Cardiac septum (tissue), 1 donor: ENCODE data around the gene ZNHIT2. TPM values are rescaled to one million over a fixed set of nuclear protein-coding genes. Genes with fewer than 3 reads are reported as not detected.

Experiments used
- DNase-seq: peaks from one replicate; pipeline ENCODE4 v3.0.0-alpha.2; 2020; ENCODE audit warnings: low spot score
- intact Hi-C: fragments of 100-400 bp; cut with DNase I; formaldehyde crosslinking; loops from one replicate; pipeline ENCODE4 v1.14.0; 2022
- microRNA-seq: library from miRNA; unstranded; fragments of <30 nt; microRNA quantifications from one replicate; pipeline ENCODE4 v1.2.0, GENCODE V29; 2020
- total RNA-seq: library from RNA; stranded (reverse); fragmentation: NEBNext Ultra II Directional; extraction: Animal tissue kit (Norgen Biotek cat#: 25700); gene quantifications from one replicate; pipeline ENCODE4 v1.2.1, GENCODE V29; 2021
- donor health status: DM: no; HTN: no; CAD: no.

The ZNHIT2 gene
- total RNA-seq, 1 donor from 2014 or later = 5.5 TPM

DNA sequence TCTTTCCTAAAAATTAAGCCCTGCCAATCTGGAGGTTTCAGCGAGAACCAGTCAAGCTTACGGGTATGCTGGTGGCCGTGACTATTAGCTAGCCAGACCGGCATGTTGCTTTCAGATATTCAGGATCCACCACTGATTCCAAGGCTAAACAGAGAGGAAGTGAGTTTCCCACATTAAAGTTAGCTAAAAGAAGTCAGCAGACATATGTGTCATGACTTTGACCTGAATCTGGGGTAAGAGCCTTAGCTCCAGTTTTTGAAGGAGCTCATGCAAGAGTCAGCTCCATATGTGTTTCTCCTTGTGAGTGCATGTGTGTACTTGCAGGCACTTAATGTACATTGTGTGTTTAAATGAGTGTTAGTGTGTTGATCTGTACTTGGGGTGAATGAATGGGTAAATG is 32.1 kb downstream of the ZNHIT2 start:
- intact Hi-C loops = loop anchor here (2.0 kb wide), 1 partner anchor 31 kb away; the partner anchor contains the start of gene ZNHIT2
- DNase-seq = no peak

DNA sequence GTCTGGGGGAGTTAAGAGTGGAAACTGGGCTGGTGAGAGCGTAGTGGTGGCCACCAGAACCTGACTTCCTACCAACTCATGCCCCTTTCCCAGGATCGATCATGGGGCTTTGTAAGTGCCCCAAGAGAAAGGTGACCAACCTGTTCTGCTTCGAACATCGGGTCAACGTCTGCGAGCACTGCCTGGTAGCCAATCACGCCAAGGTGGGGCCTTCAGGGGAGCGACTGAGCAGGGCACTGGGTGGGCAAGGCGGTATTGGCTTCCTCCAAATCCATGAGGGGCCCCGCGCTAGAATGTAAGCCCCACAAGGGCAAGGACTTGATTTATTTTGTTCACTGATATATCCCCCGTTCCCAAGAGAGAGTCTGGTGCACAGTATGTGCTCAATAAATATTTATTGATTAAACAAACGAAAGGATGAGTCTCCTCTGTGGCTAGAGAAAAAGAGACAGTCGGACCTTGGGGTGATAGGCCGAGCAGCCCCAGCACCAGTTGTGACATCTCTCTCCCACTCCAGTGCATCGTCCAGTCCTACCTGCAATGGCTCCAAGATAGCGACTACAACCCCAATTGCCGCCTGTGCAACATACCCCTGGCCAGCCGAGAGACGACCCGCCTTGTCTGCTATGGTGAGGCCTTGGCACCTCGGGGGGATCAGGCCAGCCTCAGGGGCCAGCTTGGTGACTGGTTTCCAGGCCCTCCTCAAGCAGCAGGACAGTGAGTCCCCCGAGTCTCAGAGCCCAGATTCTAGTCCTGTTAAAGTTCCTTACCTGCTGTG is 32.7 kb downstream of the ZNHIT2 start:
- DNase-seq = no peak
- intact Hi-C loops = loop anchor here (1.0 to 5.0 kb wide), 3 partner anchors 12 to 57 kb away; partner anchors contain the start of genes SNX15, VPS51 and ZNHIT2

DNA sequence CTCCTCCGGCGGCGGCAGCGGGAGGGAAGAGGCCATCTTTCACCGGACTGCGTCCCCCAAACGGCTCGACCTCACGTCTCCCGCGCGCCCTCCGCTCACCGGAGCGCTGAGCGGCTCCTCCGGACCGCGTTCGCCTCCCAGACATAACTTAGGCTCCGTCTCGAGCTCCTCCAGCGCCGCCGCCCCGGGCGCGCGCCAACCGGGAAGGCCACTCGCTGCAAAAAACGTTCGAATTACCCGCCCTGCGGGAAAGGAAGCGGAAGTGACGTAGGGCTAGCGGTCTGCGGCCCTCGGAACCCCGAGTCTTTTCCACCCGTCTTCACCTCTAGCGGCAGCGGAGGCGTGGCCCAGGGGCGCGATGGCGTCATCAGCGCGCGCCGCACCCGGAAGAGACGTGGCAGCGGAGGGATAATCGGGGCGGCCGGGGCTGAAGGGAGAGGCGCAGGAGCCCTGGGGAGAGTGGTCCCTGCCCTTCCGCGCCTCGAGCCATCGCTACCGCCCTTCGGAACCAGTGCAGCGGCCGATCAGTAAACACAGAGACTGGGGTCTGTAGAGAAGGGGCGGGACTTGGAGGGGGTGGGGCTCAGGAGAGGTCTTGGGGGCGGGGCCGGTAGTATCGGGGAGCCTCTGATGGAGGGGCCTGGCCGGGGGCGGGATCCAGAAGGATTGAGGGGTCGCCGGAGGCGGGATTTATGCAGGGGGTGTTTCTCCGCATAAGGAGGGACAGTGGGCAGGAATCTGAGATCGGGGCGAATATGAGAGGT is 33.5 kb downstream of the ZNHIT2 start, which contains the start of the genes CDCA5 and ZFPL1:
Gene CDCA5, minus strand, starts transcription at position 207 of the 764 bp plus-strand sequence. Its CDS starts 62 bp downstream, at position 145.
Gene ZFPL1, plus strand, starts transcription at position 389 of the 764 bp plus-strand sequence. CDS start 477 bp downstream, outside the sequence.
- intact Hi-C loops = loop anchor here (1.0 to 5.0 kb wide), 3 partner anchors 12 to 57 kb away; partner anchors contain the start of genes SNX15, VPS51 and ZNHIT2

DNA sequence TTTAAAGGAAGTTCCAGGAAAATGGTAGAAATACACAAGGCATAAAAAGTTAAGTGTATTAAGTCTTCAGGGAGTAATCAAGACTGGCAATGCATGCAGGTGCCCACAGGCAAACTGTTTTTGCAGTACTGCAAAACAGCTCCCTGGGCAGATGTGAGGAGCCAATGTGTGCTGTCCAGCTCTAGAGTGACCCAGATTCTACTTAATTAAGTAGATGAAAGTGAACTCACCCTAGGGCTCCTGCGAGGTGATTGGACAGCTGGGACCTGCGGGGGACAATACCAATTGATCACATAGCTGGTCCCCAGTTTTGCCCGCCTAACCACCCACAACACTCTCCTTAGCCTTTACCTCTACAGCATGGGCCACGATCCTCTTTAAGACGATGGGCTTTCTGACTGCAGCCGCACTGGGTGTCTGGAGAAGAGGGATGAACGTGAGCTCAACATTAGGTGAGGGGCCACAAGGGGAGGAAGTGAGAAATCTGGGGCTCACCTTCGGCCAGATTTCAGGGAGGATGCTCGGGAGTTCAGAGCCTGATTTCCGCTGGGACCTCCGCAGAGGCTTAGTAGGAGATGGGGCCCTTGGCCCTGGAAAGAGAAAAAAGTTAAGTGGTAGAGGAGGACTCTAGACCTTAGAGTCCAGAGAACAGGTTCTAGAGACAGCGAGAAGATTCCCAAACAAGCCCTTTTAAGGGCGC is 34.2 kb downstream of the ZNHIT2 start:
- intact Hi-C loops = loop anchor here (5.0 kb wide), 1 partner anchor 56 kb away; the partner anchor contains the start of gene SNX15
- DNase-seq = no peak

More for the DNA sequence above, 33.5 kb downstream of the ZNHIT2 start, which contains the start of the genes CDCA5 and ZFPL1:
- peak; percentile 98 for DNase-seq

DNA sequence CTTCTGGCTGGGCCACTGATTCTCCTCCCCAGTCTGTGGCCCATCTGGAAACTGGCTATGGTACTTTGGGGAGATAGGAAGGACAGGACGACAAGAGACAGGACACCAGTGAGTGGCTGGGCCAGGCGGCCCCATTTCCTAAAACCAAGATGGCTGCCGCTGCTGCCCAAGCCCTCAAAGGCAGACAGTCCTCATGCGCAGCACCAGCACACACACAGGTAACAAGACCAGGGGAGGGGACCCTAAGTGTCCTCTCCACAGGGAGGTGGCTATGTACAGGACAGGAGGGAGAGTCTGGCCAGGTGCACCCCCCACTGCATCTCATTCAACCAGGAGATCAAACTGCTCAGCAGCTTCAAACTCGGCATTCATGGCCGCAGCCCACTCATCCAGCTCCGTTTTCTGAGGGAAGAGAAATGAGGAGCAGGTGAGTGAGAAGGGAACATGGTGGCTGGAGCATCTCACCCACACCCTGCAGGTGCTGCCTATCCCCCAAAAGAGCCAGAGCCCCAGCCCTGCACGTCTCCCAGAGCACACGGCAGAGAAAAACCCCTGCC is 38.6 kb downstream of the ZNHIT2 start:
- no peak for DNase-seq
- intact Hi-C loops = loop anchor here (10.0 kb wide), 1 partner anchor 234 kb away; the partner anchor contains the start of gene CDC42BPG

DNA sequence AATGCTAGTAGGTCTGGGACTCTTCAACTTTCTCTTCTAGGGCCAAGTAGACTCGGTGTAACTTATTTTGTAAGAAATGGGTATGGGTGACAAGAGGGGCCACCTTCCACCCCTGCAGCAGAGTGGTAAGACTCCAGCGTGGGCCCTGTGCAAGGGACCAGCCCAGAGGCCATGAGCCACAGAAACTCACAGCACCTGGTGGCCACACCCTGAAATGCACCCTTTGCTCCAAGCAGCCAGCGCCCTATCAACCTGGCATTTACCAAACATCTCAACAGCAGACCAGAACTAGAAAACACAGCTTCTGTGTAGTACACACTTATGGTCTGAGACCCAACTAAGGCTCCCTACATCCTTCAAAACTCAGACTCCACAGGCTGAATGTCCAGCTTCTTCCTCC is 39.4 kb downstream of the ZNHIT2 start:
- DNase-seq = no peak
- intact Hi-C loops = loop anchor here (10.0 kb wide), 1 partner anchor 233 kb away; the partner anchor contains the start of gene CDC42BPG

DNA sequence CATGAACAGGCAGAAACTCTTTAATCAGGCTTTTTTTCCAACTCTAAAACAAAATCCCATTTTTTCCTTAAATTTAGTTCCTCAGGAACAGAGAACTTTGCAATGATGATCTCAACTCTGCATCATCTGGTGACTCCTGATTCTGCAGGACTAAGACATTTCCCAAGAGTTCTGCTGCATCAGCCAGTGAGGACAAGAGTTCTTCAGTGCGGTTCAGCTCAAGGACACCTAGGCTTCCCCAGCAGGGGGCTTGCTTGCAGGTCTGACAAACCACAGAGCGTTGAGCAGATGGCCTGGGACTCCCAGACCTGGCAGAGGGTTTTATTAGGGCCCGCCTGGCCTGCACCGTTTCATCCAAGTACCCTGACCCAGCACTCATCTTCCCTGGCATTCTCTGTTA is 40.0 kb downstream of the ZNHIT2 start:
- intact Hi-C loops = loop anchor here (10.0 kb wide), 1 partner anchor 233 kb away; the partner anchor contains the start of gene CDC42BPG

DNA sequence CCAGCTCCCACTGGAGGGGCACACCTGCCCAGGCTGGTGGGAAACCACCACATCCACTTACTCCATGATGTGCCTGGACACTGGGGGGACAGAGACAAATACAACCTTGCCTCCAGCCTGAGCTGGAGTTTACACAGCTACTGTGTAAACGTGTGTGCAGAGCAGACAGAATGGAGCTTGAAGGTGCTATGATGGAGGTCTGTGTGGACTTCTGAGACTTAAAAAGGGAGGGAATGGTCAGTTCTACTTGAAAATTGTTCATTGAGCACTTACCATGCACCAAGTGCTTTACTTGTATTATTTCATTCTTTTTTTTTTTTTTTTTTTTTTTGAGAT is 44.9 kb downstream of the ZNHIT2 start:
- no peak for DNase-seq
- intact Hi-C loops = loop anchor here (10.0 kb wide), 1 partner anchor 228 kb away; the partner anchor contains the start of gene CDC42BPG

More for the DNA sequence above, 40.0 kb downstream of the ZNHIT2 start:
- no peak for DNase-seq

DNA sequence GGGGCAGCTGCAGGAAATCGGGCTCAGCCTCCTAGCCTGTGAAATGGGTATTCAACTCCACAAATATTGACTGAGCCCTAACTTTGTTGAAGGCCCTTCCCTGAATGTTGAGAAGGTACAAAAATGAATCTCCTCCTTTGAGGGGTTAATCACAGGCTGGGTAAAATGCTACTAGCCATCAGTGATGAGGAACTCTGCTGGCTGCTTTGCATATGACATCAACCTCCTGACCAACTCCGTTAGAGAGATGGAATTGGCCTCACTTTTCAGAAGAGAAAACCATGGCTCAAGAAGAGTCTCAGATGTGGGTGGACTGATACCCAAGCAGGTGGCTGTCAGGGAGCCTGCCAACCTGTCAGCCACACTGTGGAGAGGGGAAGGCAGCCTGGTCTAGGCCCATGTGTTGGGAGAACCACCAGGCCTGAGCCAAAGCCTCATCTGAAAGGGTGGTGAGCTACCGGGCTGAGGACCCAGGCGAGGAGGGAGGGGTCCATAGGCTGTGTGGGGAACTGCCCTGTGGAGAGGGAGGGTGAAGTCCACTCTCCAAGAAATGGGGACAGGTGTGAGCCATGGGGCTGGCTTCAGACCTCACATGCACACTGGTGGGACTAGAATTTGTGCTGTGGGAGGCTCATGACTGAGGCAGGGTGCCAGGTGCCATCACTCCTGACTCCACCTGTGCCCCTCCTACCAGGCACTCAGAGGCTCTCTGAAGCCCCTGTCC is 45.4 kb downstream of the ZNHIT2 start:
- DNase-seq = no peak

DNA sequence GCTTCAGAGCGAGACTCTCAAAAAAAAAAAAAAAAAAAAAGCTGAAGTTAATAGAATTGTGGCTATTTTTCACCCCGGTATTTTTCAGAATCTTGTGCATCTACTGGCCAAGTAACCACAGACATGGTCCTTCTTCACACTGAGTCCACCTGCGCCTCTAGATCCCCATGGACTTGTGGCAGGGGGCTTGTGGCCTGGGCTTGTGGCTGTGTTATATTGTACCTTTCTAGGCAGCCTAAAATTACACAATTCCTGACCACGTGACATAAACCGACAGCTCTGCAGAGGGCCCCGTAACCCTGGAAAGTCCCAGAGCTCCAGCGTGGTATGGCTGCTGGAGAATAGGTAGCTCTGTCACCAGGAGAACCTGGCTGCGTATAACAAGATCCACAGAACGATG is 48.3 kb downstream of the ZNHIT2 start:
- intact Hi-C loops = no loop called here
- no peak for DNase-seq

More for the DNA sequence above, 45.4 kb downstream of the ZNHIT2 start:
- intact Hi-C loops = loop anchor here (10.0 kb wide), 1 partner anchor 227 kb away; the partner anchor contains the start of gene CDC42BPG

DNA sequence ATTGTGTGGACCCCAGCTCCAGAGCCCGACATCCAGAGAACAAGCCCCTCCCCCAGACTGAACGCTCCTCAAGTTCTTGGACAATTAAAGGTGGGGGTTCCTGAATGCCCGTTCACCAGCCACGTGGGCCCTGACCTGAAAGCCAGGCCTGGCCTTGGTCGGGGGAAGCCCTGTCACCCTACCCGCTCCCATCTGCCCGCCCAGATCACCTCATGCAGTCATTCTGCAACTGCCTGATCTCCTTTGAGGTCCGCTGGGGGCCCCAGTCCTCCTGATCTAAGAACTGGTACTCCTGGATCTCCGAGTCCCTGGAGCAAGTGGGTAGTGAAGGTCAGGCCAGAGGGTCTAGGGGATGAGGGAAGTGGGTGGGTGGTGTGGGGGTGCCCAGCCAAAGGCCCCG is 50.1 kb downstream of the ZNHIT2 start:
- no peak for DNase-seq
- intact Hi-C loops = no loop called here

DNA sequence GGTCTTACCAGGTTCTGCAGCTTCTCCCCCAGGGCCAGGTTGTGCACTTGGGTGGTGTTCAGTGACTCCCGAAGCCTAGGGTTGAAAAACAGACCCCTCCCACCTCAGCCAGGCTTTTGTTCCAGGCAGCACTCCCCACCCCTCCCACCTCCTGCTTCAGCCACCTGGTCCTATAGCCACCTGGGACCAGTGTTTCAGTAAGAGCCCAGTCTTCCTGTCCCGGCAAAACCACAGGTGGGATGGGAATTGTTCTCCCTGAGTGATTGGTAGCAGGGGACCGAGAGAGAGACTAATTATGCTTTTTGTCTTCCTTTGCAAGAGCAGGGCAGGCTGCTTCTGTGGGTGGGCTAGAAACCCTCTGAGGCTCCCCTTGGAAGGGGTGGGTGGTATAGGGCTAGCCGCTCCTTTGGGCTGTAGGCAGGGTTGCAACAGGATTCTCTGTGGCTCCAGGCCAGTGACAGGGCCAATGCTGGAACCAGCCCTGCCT is 50.7 kb downstream of the ZNHIT2 start:
- no peak for DNase-seq
- intact Hi-C loops = no loop called here

Small RNA genes lying within 50 kb of the gene (microRNA-seq; reads per million reads assigned to microRNA genes)
- not detected for gene MIR6751

Other genes with a start within 250 kb of the ZNHIT2 start
- 50.9 TPM for gene EHD1, start 239.1 kb downstream of the ZNHIT2 start, total RNA-seq
- gene ATG2A, start 200.5 kb downstream of the ZNHIT2 start, total RNA-seq = 14.6 TPM
- gene PPP2R5B, start 193.0 kb downstream of the ZNHIT2 start, total RNA-seq = 24.9 TPM
- not detected for gene GPHA2, start 181.8 kb downstream of the ZNHIT2 start, total RNA-seq
- gene MAJIN, start 145.6 kb downstream of the ZNHIT2 start, total RNA-seq = not detected
- gene BATF2, start 120.7 kb downstream of the ZNHIT2 start, total RNA-seq = 0.70 TPM
- 120 TPM for gene ARL2, start 103.5 kb downstream of the ZNHIT2 start, total RNA-seq
- 17.0 TPM for gene SNX15, start 90.3 kb downstream of the ZNHIT2 start, total RNA-seq
- 5.0 TPM for gene SAC3D1, start 76.5 kb downstream of the ZNHIT2 start, total RNA-seq
- 3.5 TPM for gene NAALADL1, start 59.1 kb downstream of the ZNHIT2 start, total RNA-seq
- 1.5 TPM for gene CDCA5, start 33.7 kb downstream of the ZNHIT2 start, total RNA-seq
- gene ZFPL1, start 33.5 kb downstream of the ZNHIT2 start, total RNA-seq = 23.5 TPM
- gene VPS51, start 21.5 kb downstream of the ZNHIT2 start, total RNA-seq = 87.1 TPM
- 50.1 TPM for gene TM7SF2, start 5.8 kb downstream of the ZNHIT2 start, total RNA-seq
- gene FAU, start 4.4 kb upstream of the ZNHIT2 start, total RNA-seq = 511 TPM
- 28.5 TPM for gene MRPL49, start 4.6 kb upstream of the ZNHIT2 start, total RNA-seq
- 25.2 TPM for gene SYVN1, start 16.8 kb upstream of the ZNHIT2 start, total RNA-seq
- not detected for gene SPDYC, start 52.5 kb upstream of the ZNHIT2 start, total RNA-seq
- 89.6 TPM for gene CAPN1, start 64.2 kb upstream of the ZNHIT2 start, total RNA-seq
- gene POLA2, start 144.3 kb upstream of the ZNHIT2 start, total RNA-seq = 3.5 TPM
- gene CDC42EP2, start 197.2 kb upstream of the ZNHIT2 start, total RNA-seq = 3.6 TPM
- 46.2 TPM for gene DPF2, start 216.2 kb upstream of the ZNHIT2 start, total RNA-seq
- gene TIGD3, start 237.1 kb upstream of the ZNHIT2 start, total RNA-seq = not detected